Right renal cortex interstitium (tissue), 3 donors: ENCODE measurements around the gene KRT8. TPM values are rescaled to one million over a fixed set of nuclear protein-coding genes. Genes with fewer than 3 reads are reported as not detected.

Experiments used
- DNase-seq, 3 donors: peaks; one replicate each; pipeline ENCODE4 v3.0.0-alpha.2; 2013; ENCODE audit warnings: low read depth in 3 of 3, low spot score in 2 of 3
- polyA plus RNA-seq, 3 donors: library from polyadenylated mRNA; unstranded; fragments of 120-200 nt; gene quantifications; one replicate each; pipeline ENCODE4 v1.2.1, GENCODE V29; 2013; ENCODE audit not compliant: insufficient read length in 3 of 3

Gene KRT8
- polyA plus RNA-seq, 3 donors, result 214 to 309 (median 270) TPM

GRCh38 chr12:52878507-52879393, 26.1 kb downstream of the KRT8 start:
- DNase-seq, result no peak

- DNase-seq, result no peak
Measured at GRCh38 chr12:52877242-52877641, 27.6 kb downstream of the KRT8 start.

GRCh38 chr12:52876372-52876771, 28.5 kb downstream of the KRT8 start:
- no peak for DNase-seq

GRCh38 chr12:52874573-52875435, 30.1 kb downstream of the KRT8 start:
- DNase-seq, result no peak

GRCh38 chr12:52873832-52874572, 30.9 kb downstream of the KRT8 start:
- no peak for DNase-seq

GRCh38 chr12:52873513-52873831, 31.4 kb downstream of the KRT8 start:
- no peak for DNase-seq

- DNase-seq, result no peak
Measured at GRCh38 chr12:52872644-52873389, 32.1 kb downstream of the KRT8 start.

GRCh38 chr12:52871291-52872039, 33.4 kb downstream of the KRT8 start:
- DNase-seq, result no peak

- DNase-seq, result no peak
Measured at GRCh38 chr12:52870361-52871290, 34.2 kb downstream of the KRT8 start.

GRCh38 chr12:52867642-52868041, 37.2 kb downstream of the KRT8 start:
- no peak for DNase-seq

GRCh38 chr12:52867152-52867551, 37.7 kb downstream of the KRT8 start:
- DNase-seq, result no peak

GRCh38 chr12:52865090-52865944, 39.6 kb downstream of the KRT8 start:
- DNase-seq, result no peak

GRCh38 chr12:52862023-52862422, 42.9 kb downstream of the KRT8 start:
- no peak for DNase-seq

GRCh38 chr12:52861511-52861910, 43.4 kb downstream of the KRT8 start:
- no peak for DNase-seq

GRCh38 chr12:52860102-52860823, 44.6 kb downstream of the KRT8 start:
- DNase-seq, result no peak

GRCh38 chr12:52857500-52857899, 47.4 kb downstream of the KRT8 start:
- no peak for DNase-seq

- no peak for DNase-seq
Measured at GRCh38 chr12:52856787-52857186, 48.1 kb downstream of the KRT8 start.
